ENCODE data around the gene CIPC. TPM values are rescaled to one million over a fixed set of nuclear protein-coding genes. Genes with fewer than 3 reads are reported as not detected.

CIPC gene
- total and polyA plus RNA-seq, 9 of the 15 experiments (the other 6 are each of a cell fraction or from before 2014, with no cell fraction given): 5.0 to 16.9 (median 10.7) TPM

- TF ChIP-seq MGA (IDR thresholded peaks at IDR 0.05) (peak; percentile 94), SP2 (IDR thresholded peaks at IDR 0.05; ENCODE audit: extremely low read depth, low read depth, low read length, poor library complexity, severe bottlenecking) (no peak), KAT2B (IDR thresholded peaks at IDR 0.05; ENCODE audit: low read depth, low read length) (no peak), PML (IDR thresholded peaks at IDR 0.05; ENCODE audit: low read length) (no peak), ETS1 (conservative IDR thresholded peaks at IDR 0.05; ENCODE audit: control insufficient read depth, low read depth, low read length) (no peak), SRF (CRISPR knock-in tag; IDR thresholded peaks at IDR 0.05) (peak in 1 of 2 experiments; percentile 76; a peak in 1 of 4 replicates), L3MBTL2 (IDR thresholded peaks at IDR 0.05) (peak; percentile 97), TFAM (CRISPR knock-in tag; conservative IDR thresholded peaks at IDR 0.05) (no peak), ID3 (CRISPR knock-in tag; IDR thresholded peaks at IDR 0.05) (no peak), ID3 (tag; IDR thresholded peaks at IDR 0.05) (no peak), CBX8 (IDR thresholded peaks at IDR 0.05; ENCODE audit: borderline replicate concordance, extremely low read depth, low read depth, low read length, poor library complexity, severe bottlenecking) (no peak), ESRRB (CRISPR knock-in tag; IDR thresholded peaks at IDR 0.05; ENCODE audit: borderline replicate concordance) (no peak)
Observed at GRCh38 chr14:77099425-77100167, 1.5 kb downstream of the CIPC start (continued).
